HL-60/S4 treated with retinoic acid at 250 ng/mL for 4 days and 3 days (cell line): Measurements from ENCODE around the gene OR51V1.

Source experiments
- in situ Hi-C: fragments of 300-500 bp; cut with MboI; formaldehyde crosslinking; loops from 2 replicates; pipeline ENCODE4 v1.7.0; 2022; ENCODE audit warnings: low sequenced_read_pairs

OR51V1 gene

DNA sequence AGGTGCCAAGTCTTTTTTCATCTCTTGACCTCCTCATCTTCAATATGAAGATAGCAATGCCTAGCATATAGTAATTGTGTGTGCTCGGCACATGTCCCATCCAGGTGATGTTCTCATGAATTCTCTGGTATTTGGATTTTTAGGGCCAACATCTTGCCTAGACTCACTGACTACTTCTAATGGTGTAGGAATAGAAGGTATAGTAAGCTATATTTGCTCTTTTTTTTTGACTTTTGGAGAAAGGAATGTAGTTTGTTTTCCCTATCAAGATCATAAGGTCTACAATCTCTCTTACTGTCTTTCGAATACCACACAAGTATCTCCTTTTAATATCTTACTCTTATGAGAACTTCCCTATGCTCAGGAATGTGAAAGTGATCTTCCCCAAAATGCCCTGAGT is 30.6 kb upstream of the OR51V1 start:
- in situ Hi-C loops: no loop called here

GRCh38 chr11:5230266-5230665 is 29.8 kb upstream of the OR51V1 start:
- in situ Hi-C loops: no loop called here

GRCh38 chr11:5229796-5230195 is 29.3 kb upstream of the OR51V1 start:
- in situ Hi-C loops: no loop called here

DNA sequence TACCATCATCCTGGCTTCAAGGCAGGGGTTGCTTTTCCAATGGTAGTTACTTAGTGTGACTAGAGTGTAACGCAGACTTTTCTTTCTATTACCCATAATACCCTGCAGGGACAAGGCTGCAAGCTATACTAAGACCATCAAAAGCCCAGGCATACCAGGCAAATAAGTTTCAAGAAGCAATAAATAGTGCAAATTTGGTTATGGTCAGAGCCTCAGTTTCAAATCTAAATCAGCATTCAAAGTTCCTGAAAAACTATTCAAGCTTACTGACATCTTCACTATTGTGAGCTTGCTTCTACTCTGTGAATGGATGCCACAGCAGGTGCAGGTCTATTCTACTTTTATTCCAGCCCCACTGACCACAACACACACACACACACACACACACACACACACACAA is 28.9 kb upstream of the OR51V1 start:
- in situ Hi-C loops: no loop called here

- in situ Hi-C loops: no loop called here
Observed at GRCh38 chr11:5228124-5228523, 27.6 kb upstream of the OR51V1 start.

DNA sequence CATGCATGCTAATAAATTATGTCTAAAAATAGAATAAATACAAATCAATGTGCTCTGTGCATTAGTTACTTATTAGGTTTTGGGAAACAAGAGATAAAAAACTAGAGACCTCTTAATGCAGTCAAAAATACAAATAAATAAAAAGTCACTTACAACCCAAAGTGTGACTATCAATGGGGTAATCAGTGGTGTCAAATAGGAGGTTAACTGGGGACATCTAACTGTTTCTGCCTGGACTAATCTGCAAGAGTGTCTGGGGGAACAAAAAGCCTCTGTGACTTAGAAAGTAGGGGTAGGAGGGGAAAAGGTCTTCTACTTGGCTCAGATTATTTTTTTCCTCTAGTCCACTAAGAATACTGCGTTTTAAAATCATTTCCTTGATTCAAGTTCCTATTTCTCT is 27.2 kb upstream of the OR51V1 start:
- in situ Hi-C loops: no loop called here

GRCh38 chr11:5226732-5227310 is 26.3 kb upstream of the OR51V1 start, which contains the start of gene HBB:
Gene HBB, minus strand, starts transcription at chr11:5227071. Its CDS starts 50 bp downstream, at chr11:5227021.
- in situ Hi-C loops: no loop called here

DNA sequence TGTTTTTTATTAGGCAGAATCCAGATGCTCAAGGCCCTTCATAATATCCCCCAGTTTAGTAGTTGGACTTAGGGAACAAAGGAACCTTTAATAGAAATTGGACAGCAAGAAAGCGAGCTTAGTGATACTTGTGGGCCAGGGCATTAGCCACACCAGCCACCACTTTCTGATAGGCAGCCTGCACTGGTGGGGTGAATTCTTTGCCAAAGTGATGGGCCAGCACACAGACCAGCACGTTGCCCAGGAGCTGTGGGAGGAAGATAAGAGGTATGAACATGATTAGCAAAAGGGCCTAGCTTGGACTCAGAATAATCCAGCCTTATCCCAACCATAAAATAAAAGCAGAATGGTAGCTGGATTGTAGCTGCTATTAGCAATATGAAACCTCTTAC is 25.0 kb upstream of the OR51V1 start:
- in situ Hi-C loops: no loop called here

- in situ Hi-C loops: no loop called here
Observed at GRCh38 chr11:5224538-5225479, 24.3 kb upstream of the OR51V1 start.

DNA sequence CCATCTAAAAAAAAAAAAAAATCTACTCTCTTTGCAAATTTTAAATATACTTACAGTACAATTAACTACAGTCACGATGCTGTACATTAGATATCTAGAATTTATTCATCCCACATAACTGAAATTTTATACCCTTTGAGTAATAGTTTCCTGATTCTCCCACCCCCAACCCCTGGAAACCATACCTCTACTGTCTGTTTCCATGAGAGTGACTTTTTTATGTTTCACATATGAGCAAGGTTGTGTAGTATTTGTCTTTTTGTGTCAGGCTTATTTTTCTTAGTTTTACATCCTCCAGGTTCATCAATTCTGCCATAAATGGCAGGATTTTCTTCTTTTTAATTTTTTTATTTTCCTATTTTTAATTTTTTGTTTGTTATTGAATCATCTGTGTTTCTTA is 23.2 kb upstream of the OR51V1 start:
- in situ Hi-C loops: no loop called here

DNA sequence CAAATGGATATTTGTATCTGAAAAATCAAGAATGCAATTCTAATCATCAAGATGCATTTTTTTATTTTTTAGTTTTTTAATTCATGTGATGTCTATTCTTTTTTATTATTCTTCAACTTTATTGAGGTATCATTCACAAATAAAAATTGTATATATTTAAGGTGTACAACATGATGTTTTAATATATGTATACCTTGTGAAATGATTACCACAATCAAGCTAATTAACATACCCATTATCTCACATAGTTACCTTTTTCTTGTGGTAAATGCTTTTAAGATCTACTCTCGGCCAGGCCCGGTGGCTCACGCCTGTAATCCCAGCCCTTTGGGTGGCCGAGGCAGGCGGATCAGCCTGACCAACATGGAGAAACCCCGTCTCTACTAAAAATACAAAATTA is 22.7 kb upstream of the OR51V1 start:
- in situ Hi-C loops: no loop called here

DNA sequence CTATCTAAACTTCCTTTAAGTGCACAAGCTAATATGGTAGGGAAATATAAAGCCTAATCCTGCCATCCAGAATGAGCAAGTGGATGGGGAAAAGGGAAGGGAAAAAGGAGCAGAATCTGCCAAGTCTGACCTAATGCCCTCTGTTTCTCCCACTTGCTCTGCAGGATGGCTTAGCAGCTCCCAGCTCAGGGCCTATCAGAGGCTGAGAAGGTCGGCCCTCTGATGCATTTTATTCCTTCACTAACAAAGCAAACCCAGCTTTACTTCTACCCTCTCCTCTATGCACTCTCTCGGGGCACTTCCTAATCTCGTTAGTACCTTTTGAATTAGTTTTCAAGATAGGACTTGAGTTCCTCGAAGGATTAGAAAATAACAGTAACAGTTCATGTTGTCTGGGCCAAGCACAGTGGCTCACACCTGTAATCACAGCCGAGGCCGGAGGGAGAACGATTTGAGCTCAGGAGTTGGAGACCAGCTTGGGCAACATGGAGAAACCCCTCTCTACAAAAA is 9.9 kb upstream of the OR51V1 start:
- in situ Hi-C loops: no loop called here

- in situ Hi-C loops: no loop called here
Observed at GRCh38 chr11:5204787-5205186, 4.3 kb upstream of the OR51V1 start.

DNA sequence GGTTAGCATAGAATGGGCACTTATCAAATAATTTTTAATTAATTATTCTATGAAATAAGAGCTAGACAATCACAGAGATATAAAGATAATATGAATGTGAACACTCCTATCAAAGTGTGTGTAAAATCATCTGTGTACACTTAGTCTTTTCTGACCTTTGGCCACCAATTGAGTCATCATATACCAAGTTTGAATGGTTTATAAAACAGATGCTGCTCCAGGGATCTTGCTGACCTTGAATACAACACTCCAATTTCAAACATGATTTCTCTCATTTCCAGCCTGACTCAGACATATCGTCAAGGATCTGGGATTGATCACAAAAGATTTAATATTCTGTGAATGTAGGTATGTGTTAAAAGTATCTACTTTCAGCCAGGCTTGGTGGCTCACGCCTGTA is 2.9 kb upstream of the OR51V1 start:
- in situ Hi-C loops: no loop called here

DNA sequence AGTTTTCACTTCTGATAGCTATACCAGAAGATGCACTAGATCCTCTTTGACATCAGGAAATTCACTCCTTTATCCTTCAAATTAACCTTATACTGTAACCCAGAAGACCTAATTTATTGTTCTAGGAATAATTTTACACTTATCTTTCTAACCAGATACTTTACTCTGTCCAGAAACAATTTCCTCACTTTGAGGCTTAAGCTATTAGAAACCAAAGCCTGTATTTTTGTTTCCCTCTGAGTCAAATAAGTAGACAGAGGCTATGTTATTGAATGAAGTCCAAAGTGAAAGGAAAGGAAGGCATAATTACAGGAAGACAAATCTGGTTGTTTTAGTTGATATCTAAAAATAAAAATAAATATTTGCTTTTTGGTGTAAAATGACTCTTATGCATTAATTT is 2.2 kb downstream of the OR51V1 start:
- in situ Hi-C loops: no loop called here

- in situ Hi-C loops: no loop called here
Observed at GRCh38 chr11:5197536-5197935, 2.9 kb downstream of the OR51V1 start.

GRCh38 chr11:5196731-5197130 is 3.8 kb downstream of the OR51V1 start:
- in situ Hi-C loops: no loop called here

DNA sequence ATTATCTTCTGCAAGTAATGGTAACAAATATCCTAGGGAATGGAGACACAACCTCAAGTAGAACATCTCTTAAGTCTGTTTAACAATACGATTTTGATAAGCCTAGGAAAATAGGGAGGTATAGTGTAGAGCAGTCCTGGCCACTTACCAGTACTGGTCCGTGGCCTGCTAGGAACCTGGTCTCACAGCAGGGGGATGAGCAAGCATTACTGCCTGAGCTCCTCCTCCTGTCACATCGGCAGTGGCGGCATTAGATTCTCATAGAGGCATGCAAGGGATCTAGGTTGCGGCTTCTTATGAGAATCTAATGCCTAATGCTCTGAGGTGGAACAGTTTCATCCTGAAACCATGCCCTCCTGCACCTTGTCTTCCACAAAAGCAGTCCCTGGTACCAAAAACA is 4.4 kb downstream of the OR51V1 start:
- in situ Hi-C loops: no loop called here

- in situ Hi-C loops: no loop called here
Observed at GRCh38 chr11:5192738-5193137, 7.7 kb downstream of the OR51V1 start.

DNA sequence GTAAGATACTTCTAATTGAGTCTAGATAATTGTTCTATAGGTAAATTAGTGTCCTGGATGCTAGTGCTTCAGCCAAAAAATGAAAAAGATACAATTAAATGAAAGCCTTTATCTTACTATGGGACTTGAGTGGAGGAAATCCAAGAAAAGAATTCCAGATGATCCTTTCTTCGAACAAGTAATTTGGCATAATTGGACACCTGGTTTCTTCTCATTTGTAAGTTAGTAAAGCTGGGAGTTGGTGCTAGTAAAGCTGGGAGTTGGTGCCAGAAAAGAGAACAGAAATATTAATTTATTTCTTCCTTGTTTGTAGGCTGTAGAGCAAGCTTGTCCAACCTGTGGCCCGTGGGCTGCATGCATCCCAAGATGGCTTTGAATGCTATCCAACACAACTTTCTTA is 12.3 kb downstream of the OR51V1 start:
- in situ Hi-C loops: no loop called here

GRCh38 chr11:5178046-5178837 is 22.2 kb downstream of the OR51V1 start:
- in situ Hi-C loops: no loop called here
